Liver (tissue), 9 donors: Measurements from ENCODE around the gene KCNQ1. TPM values are rescaled to one million over a fixed set of nuclear protein-coding genes. Genes with fewer than 3 reads are reported as not detected.

ENCODE experiments used
- DNase-seq: peaks from one replicate; pipeline ENCODE4 v3.0.0-alpha.2; 2017; ENCODE audit warnings: low spot score
- H3K27ac ChIP-seq, 2 donors: one replicate each; pipeline ENCODE4 v1.7.0; 2013; ENCODE audit warnings: inconsistent platforms in 2 of 2, low read length in 2 of 2, control low read depth in 1 of 2, low read depth in 1 of 2, mild to moderate bottlenecking in 1 of 2
- H3K27me3 ChIP-seq, 4 donors: one replicate each; pipeline versions ENCODE4 v1.6.1 to v1.7.0; 2013; ENCODE audit warnings: low read length in 3 of 4, inconsistent platforms in 1 of 4, mild to moderate bottlenecking in 1 of 4, moderate library complexity in 1 of 4; ENCODE audit not compliant: control insufficient read depth in 4 of 4, insufficient read depth in 4 of 4
- H3K36me3 ChIP-seq, 4 donors: one replicate each; pipeline versions ENCODE4 v1.6.1 to v1.7.0; 2013; ENCODE audit warnings: low read length in 3 of 4, mild to moderate bottlenecking in 3 of 4, low read depth in 1 of 4, moderate library complexity in 1 of 4; ENCODE audit not compliant: control insufficient read depth in 4 of 4, insufficient read depth in 3 of 4
- H3K4me1 ChIP-seq, 4 donors: one replicate each; pipeline versions ENCODE4 v1.6.1 to v1.7.0; 2013; ENCODE audit warnings: low read length in 3 of 4, mild to moderate bottlenecking in 3 of 4, moderate library complexity in 1 of 4; ENCODE audit not compliant: control insufficient read depth in 4 of 4, insufficient read depth in 4 of 4
- H3K4me3 ChIP-seq, 3 donors: one replicate each; pipeline versions ENCODE4 v1.6.1 to v1.7.0; 2013; ENCODE audit warnings: low read length in 3 of 3, control low read depth in 1 of 3, low read depth in 1 of 3, mild to moderate bottlenecking in 1 of 3
- H3K9ac ChIP-seq, 2 donors: one replicate each; pipeline ENCODE4 v1.7.0; 2013; ENCODE audit warnings: low read length in 2 of 2, mild to moderate bottlenecking in 2 of 2, moderate library complexity in 2 of 2, control low read depth in 1 of 2, low read depth in 1 of 2
- H3K9me3 ChIP-seq, 4 donors: one replicate each; pipeline versions ENCODE4 v1.6.1 to v1.7.0; 2013; ENCODE audit warnings: low read length in 3 of 4; ENCODE audit not compliant: control insufficient read depth in 4 of 4
- CTCF ChIP-seq: fragments of 150-350 bp; IDR thresholded peaks from 2 replicates; pipeline ENCODE4 v1.5.1; 2017; ENCODE audit warnings: improper control_type of control experiment, low read depth, low read length; ENCODE audit not compliant: missing input control
- EGR1 ChIP-seq, 2 donors: IDR thresholded peaks; 2 replicates each; pipeline ENCODE4 v1.6.1; 2016 to 2018; ENCODE audit warnings: antibody characterized with exemption in 2 of 2, low read depth in 2 of 2
- FOXA1 ChIP-seq: IDR thresholded peaks from 2 replicates; pipeline ENCODE4 v1.6.1; 2016; ENCODE audit warnings: antibody characterized with exemption
- GABPA ChIP-seq, 2 donors: IDR thresholded peaks in 1 of 2; conservative IDR thresholded peaks in 1 of 2; 2 replicates each; pipeline ENCODE4 v1.6.1; 2016; ENCODE audit warnings: antibody characterized with exemption in 2 of 2, mild to moderate bottlenecking in 1 of 2, moderate library complexity in 1 of 2
- HNF4A ChIP-seq, 2 donors: conservative IDR thresholded peaks; 2 replicates each; pipeline ENCODE4 v1.6.1; 2016; ENCODE audit warnings: antibody characterized with exemption in 2 of 2, mild to moderate bottlenecking in 2 of 2
- HNF4G ChIP-seq: IDR thresholded peaks from 2 replicates; pipeline ENCODE4 v1.6.1; 2016; ENCODE audit warnings: antibody characterized with exemption
- MAX ChIP-seq: IDR thresholded peaks from 2 replicates; pipeline ENCODE4 v1.6.1; 2016; ENCODE audit warnings: antibody characterized with exemption
- NR2F2 ChIP-seq: IDR thresholded peaks from 2 replicates; pipeline ENCODE4 v1.6.1; 2016; ENCODE audit warnings: antibody characterized with exemption
- RAD21 ChIP-seq, 2 donors: IDR thresholded peaks; 2 replicates each; pipeline ENCODE4 v1.6.1; 2016; ENCODE audit warnings: antibody characterized with exemption in 2 of 2, mild to moderate bottlenecking in 2 of 2
- REST ChIP-seq: IDR thresholded peaks from 2 replicates; pipeline ENCODE4 v1.6.1; 2016; ENCODE audit warnings: antibody characterized with exemption, mild to moderate bottlenecking
- RXRA ChIP-seq, 2 donors: IDR thresholded peaks; 2 replicates each; pipeline ENCODE4 v1.6.1; 2017 to 2018; ENCODE audit warnings: antibody characterized with exemption in 2 of 2, mild to moderate bottlenecking in 1 of 2
- SP1 ChIP-seq: IDR thresholded peaks from 2 replicates; pipeline ENCODE4 v1.6.1; 2018; ENCODE audit warnings: antibody characterized with exemption, mild to moderate bottlenecking
- TAF1 ChIP-seq: conservative IDR thresholded peaks from 2 replicates; pipeline ENCODE4 v1.6.1; 2016; ENCODE audit warnings: antibody characterized with exemption, mild to moderate bottlenecking
- YY1 ChIP-seq: IDR thresholded peaks from 2 replicates; pipeline ENCODE4 v1.6.1; 2016; ENCODE audit warnings: antibody characterized with exemption, mild to moderate bottlenecking
- ZBTB33 ChIP-seq: IDR thresholded peaks from 2 replicates; pipeline ENCODE4 v1.6.1; 2016; ENCODE audit warnings: antibody characterized with exemption
- WGBS: extraction: QIAGEN DNeasy Blood & Tissue Kit; methylation state at CpG from one replicate; pipeline ENCODE4 v1.1.7; 2013; 5-methylcytosine and 5-hydroxymethylcytosine counted together
- polyA plus RNA-seq, 2 donors: library from polyadenylated mRNA; stranded (reverse) in 1 of 2; unstranded in 1 of 2; fragments of 200-250 nt in 1 of 2; fragments of >200 nt in 1 of 2; fragmentation: Nextera tagmentation in 1 of 2; extraction: Ambion mirVana in 1 of 2; gene quantifications; one replicate each; pipeline versions ENCODE4 v1.2.1 to v1.2.3, GENCODE V29; 2013 to 2015
- total RNA-seq, 2 donors: library from RNA; depleted of rRNA; stranded (reverse); fragments of >200 nt; gene quantifications; one replicate each; pipeline ENCODE4 v1.2.3, GENCODE V29; 2014
- TF ChIP-seq, protein P1 (sequence below): IDR thresholded peaks from 2 replicates; pipeline ENCODE4 v1.6.1; 2016; ENCODE audit warnings: antibody characterized with exemption
- donor health status: healthy.
- donor health status: healthy.
- donor health status: healthy.
- donor health status: healthy.
- donor health status: healthy.

KCNQ1 gene
- total and polyA plus RNA-seq, 4 donors = 0.31 to 2.2 (median 1.5) TPM

DNA sequence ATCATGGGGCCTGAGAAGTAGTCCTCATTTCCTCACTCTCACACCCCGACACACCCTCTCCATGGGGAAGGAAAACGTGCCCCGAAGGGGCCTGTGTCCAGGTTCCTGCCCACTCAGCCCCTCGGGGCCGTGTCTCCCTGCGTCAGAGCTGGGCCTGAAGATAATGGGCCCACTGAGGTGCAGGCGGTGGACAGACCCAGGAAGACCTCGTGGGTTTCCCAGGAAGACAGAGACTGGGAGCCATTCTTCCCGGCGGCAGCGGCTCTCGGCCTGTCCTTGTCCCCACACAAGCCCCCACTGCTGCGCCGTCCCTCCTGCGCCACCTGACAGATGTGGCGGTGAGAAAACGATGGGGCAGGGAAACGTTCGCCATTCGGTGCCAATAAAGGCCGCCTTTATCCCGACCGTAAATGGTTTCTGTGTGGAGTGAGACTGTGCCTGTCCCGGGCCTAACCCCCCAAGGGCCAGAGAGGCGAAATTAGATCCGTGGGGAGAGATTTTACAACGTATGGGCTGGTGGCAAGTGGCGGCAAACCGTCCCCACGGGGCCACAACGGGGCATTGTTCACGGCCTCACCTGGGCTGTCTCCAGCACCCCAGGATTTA lies 351.8 kb downstream of the KCNQ1 start:
- Histone ChIP-seq H3K4me1 (peaks cover 0 to 3% (median 0%) of the 10 kb centered on the region in 4 donors), H3K9ac (no peak overlapping the region), H3K36me3 (no peaks in the 10 kb centered on the region), H3K27ac (no peak overlapping the region), H3K9me3 (peaks cover 0 to 4% (median 2%) of the 10 kb centered on the region in 4 donors), H3K4me3 (no peak overlapping the region), H3K27me3 (peaks cover 0 to 3% (median 0%) of the 10 kb centered on the region in 4 donors)
- TF ChIP-seq YY1 (no peak), TAF1 (no peak), RXRA (IDR thresholded peaks at IDR 0.05) (no peak), GABPA (IDR thresholded peaks at IDR 0.05 in 1 of 2, conservative IDR thresholded peaks at IDR 0.05 in 1 of 2) (no peak), NR2F2 (no peak), HNF4G (no peak), MAX (no peak), SP1 (no peak), HNF4A (conservative IDR thresholded peaks at IDR 0.05) (no peak), EGR1 (IDR thresholded peaks at IDR 0.05; ENCODE audit: low read depth in 2 of 2) (no peak), RAD21 (IDR thresholded peaks at IDR 0.05) (no peak), CTCF (no peak), FOXA1 (no peak), REST (no peak), ZBTB33 (no peak)
- 91% methylated on average over 32 of the region's 32 CpGs for WGBS
- no peak for DNase-seq

GRCh38 chr11:2797121-2797711 lies 352.4 kb downstream of the KCNQ1 start:
- H3K36me3 ChIP-seq = no peaks in the 10 kb centered on the region
- H3K27ac ChIP-seq = no peak overlapping the region
- peaks cover 0 to 4% (median 2%) of the 10 kb centered on the region in 4 donors for H3K9me3 ChIP-seq
- 89% methylated on average over 25 of the region's 25 CpGs for WGBS
- H3K9ac ChIP-seq = no peak overlapping the region
- H3K4me3 ChIP-seq = no peak overlapping the region
- DNase-seq = no peak
- H3K27me3 ChIP-seq = peaks cover 0 to 1% (median 0%) of the 10 kb centered on the region in 4 donors
- no peaks in the 10 kb centered on the region for H3K4me1 ChIP-seq
- TF ChIP-seq FOXA1 (no peak), YY1 (no peak), RXRA (IDR thresholded peaks at IDR 0.05) (no peak), EGR1 (IDR thresholded peaks at IDR 0.05; ENCODE audit: low read depth in 2 of 2) (no peak), HNF4G (no peak), TAF1 (no peak), GABPA (IDR thresholded peaks at IDR 0.05 in 1 of 2, conservative IDR thresholded peaks at IDR 0.05 in 1 of 2) (no peak), RAD21 (IDR thresholded peaks at IDR 0.05) (no peak), MAX (no peak)
- TF ChIP-seq, protein P1, sequence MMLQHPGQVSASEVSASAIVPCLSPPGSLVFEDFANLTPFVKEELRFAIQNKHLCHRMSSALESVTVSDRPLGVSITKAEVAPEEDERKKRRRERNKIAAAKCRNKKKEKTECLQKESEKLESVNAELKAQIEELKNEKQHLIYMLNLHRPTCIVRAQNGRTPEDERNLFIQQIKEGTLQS = no peak
